Esophagus muscularis mucosa (tissue), 4 donors: ENCODE measurements around the gene KRTAP5-3. TPM values are rescaled to one million over a fixed set of nuclear protein-coding genes. Genes with fewer than 3 reads are reported as not detected.

ENCODE experiments used
- DNase-seq: peaks from one replicate; pipeline ENCODE4 v3.0.0-alpha.2; 2017; ENCODE audit errors: extremely low spot score
- H3K27ac ChIP-seq, 4 donors: fragments of 200-600 bp; sonication (generic); replicated peaks in 1 of 4; 1 replicate in 3 of 4; 2 replicates in 1 of 4; pipeline ENCODE4 v1.5.1; 2016 to 2019; ENCODE audit warnings: mild to moderate bottlenecking in 1 of 4
- H3K27me3 ChIP-seq, 4 donors: fragments of 200-600 bp; sonication (generic); one replicate each; pipeline versions ENCODE4 v1.5.1 to v1.6.0; 2016 to 2019
- H3K36me3 ChIP-seq, 4 donors: fragments of 200-600 bp; sonication (generic); one replicate each; pipeline ENCODE4 v1.5.1; 2016 to 2019
- H3K4me1 ChIP-seq, 4 donors: fragments of 200-600 bp; sonication (generic); one replicate each; pipeline ENCODE4 v1.5.1; 2016 to 2019
- H3K4me3 ChIP-seq, 4 donors: fragments of 200-600 bp; sonication (generic); 1 replicate in 2 of 4; 2 replicates in 2 of 4; pipeline ENCODE4 v1.5.1; 2016 to 2019; ENCODE audit warnings: mild to moderate bottlenecking in 4 of 4, moderate library complexity in 1 of 4
- H3K9me3 ChIP-seq, 4 donors: fragments of 200-600 bp; sonication (generic); 1 replicate in 3 of 4; 2 replicates in 1 of 4; pipeline ENCODE4 v1.5.1; 2016 to 2019
- CTCF ChIP-seq, 3 experiments: fragments of 200-600 bp in 2 of 3; fragments of 450-650 bp in 1 of 3; sonication (generic) in 2 of 3; IDR thresholded peaks; one replicate each; pipeline ENCODE4 v1.5.1; 2017 to 2019; ENCODE audit warnings: antibody characterized with exemption in 3 of 3, mild to moderate bottlenecking in 2 of 3, moderate library complexity in 1 of 3
- EP300 ChIP-seq: sonication (generic); formaldehyde crosslinking; IDR thresholded peaks from one replicate; pipeline ENCODE4 v1.6.1; 2017; ENCODE audit warnings: antibody characterized with exemption
- POLR2A ChIP-seq: fragments of 450-650 bp; IDR thresholded peaks from one replicate; pipeline ENCODE4 v1.6.1; 2017; ENCODE audit warnings: antibody characterized with exemption, moderate library complexity, mild to moderate bottlenecking, low read depth
- POLR2AphosphoS5 ChIP-seq, 2 donors: sonication (generic); formaldehyde crosslinking; IDR thresholded peaks; one replicate each; pipeline ENCODE4 v1.6.1; 2017; ENCODE audit warnings: antibody characterized with exemption in 2 of 2
- WGBS: methylation state at CpG from one replicate; pipeline ENCODE4 v1.1.5; 2018; 5-methylcytosine and 5-hydroxymethylcytosine counted together
- intact Hi-C: fragments of 100-400 bp; cut with DNase I; formaldehyde crosslinking; loops from one replicate; pipeline ENCODE4 v1.15.1; 2023
- total RNA-seq, 4 donors: library from RNA; depleted of rRNA; stranded (reverse); fragments of >200 nt; gene quantifications; one replicate each; pipeline versions ENCODE4 v1.1.0 to v1.2.1, GENCODE V29; 2016

Gene KRTAP5-3
- total RNA-seq, 4 donors from 2014 or later = not detected

- no peaks in the 10 kb centered on the region for H3K27me3 ChIP-seq
- peaks cover 0 to 54% (median 32%) of the 10 kb centered on the region in 4 donors for H3K36me3 ChIP-seq
- intact Hi-C loops = no loop called here
- no peak for DNase-seq
- WGBS = 24% methylated on average over 5 of the region's 16 CpGs
- H3K27ac ChIP-seq = peak overlapping the region; percentile 51 to 82 (median 61)
- no peaks in the 10 kb centered on the region for H3K9me3 ChIP-seq
- H3K4me3 ChIP-seq = peak overlapping the region in 1 of 4 donors; percentile 7
- H3K4me1 ChIP-seq = peaks cover 42 to 82% (median 52%) of the 10 kb centered on the region in 4 donors
- peak; percentile 30 to 68 for TF ChIP-seq POLR2AphosphoS5 (IDR thresholded peaks at IDR 0.05)
- no peak for TF ChIP-seq CTCF (IDR thresholded peaks at IDR 0.05)
- no peak for TF ChIP-seq POLR2A
- no peak for TF ChIP-seq EP300
Observed at GRCh38 chr11:1564535-1565172, 43.6 kb downstream of the KRTAP5-3 start.

- H3K4me1 ChIP-seq = peaks cover 46 to 82% (median 53%) of the 10 kb centered on the region in 4 donors
- peaks cover 0 to 54% (median 32%) of the 10 kb centered on the region in 4 donors for H3K36me3 ChIP-seq
- no peaks in the 10 kb centered on the region for H3K9me3 ChIP-seq
- TF ChIP-seq CTCF (IDR thresholded peaks at IDR 0.05) (no peak), EP300 (no peak), POLR2AphosphoS5 (IDR thresholded peaks at IDR 0.05) (no peak), POLR2A (no peak)
- 100% methylated on average over 6 of the region's 29 CpGs for WGBS
- H3K27me3 ChIP-seq = no peaks in the 10 kb centered on the region
- peak overlapping the region; percentile 51 to 82 (median 61) for H3K27ac ChIP-seq
- no peak overlapping the region for H3K4me3 ChIP-seq
- DNase-seq = no peak
- intact Hi-C loops = no loop called here
Observed at GRCh38 chr11:1563697-1564534, 44.3 kb downstream of the KRTAP5-3 start.

GRCh38 chr11:1563149-1563638 lies 45.1 kb downstream of the KRTAP5-3 start:
- H3K36me3 ChIP-seq = peaks cover 0 to 54% (median 32%) of the 10 kb centered on the region in 4 donors
- H3K9me3 ChIP-seq = no peaks in the 10 kb centered on the region
- no peak overlapping the region for H3K4me3 ChIP-seq
- H3K27ac ChIP-seq = peak overlapping the region in 1 of 4 donors; percentile 82
- no peaks in the 10 kb centered on the region for H3K27me3 ChIP-seq
- DNase-seq = no peak
- H3K4me1 ChIP-seq = peaks cover 46 to 82% (median 53%) of the 10 kb centered on the region in 4 donors
- no peak for TF ChIP-seq POLR2A
- no peak for TF ChIP-seq EP300
- TF ChIP-seq CTCF (IDR thresholded peaks at IDR 0.05) = no peak
- TF ChIP-seq POLR2AphosphoS5 (IDR thresholded peaks at IDR 0.05) = no peak
- WGBS = 72% methylated on average over 9 of the region's 12 CpGs
- intact Hi-C loops = no loop called here

- intact Hi-C loops = no loop called here
- no peak for TF ChIP-seq EP300
- no peak for TF ChIP-seq POLR2AphosphoS5 (IDR thresholded peaks at IDR 0.05)
- TF ChIP-seq POLR2A = no peak
- no peak for TF ChIP-seq CTCF (IDR thresholded peaks at IDR 0.05)
- DNase-seq = no peak
- no peaks in the 10 kb centered on the region for H3K27me3 ChIP-seq
- peaks cover 0 to 60% (median 33%) of the 10 kb centered on the region in 4 donors for H3K36me3 ChIP-seq
- H3K4me3 ChIP-seq = no peak overlapping the region
- H3K9me3 ChIP-seq = no peaks in the 10 kb centered on the region
- H3K27ac ChIP-seq = peak overlapping the region in 1 of 4 donors; percentile 82
- H3K4me1 ChIP-seq = peaks cover 47 to 82% (median 55%) of the 10 kb centered on the region in 4 donors
- 92% methylated on average over 13 of the region's 14 CpGs for WGBS
Observed at GRCh38 chr11:1562469-1563148, 45.7 kb downstream of the KRTAP5-3 start.
